ENCODE measurements around the gene MST1R. TPM values are rescaled to one million over a fixed set of nuclear protein-coding genes. Genes with fewer than 3 reads are reported as not detected.

MST1R gene
- total RNA-seq, 2 experiments from 2014 or later: 0.38 to 0.82 TPM

DNA sequence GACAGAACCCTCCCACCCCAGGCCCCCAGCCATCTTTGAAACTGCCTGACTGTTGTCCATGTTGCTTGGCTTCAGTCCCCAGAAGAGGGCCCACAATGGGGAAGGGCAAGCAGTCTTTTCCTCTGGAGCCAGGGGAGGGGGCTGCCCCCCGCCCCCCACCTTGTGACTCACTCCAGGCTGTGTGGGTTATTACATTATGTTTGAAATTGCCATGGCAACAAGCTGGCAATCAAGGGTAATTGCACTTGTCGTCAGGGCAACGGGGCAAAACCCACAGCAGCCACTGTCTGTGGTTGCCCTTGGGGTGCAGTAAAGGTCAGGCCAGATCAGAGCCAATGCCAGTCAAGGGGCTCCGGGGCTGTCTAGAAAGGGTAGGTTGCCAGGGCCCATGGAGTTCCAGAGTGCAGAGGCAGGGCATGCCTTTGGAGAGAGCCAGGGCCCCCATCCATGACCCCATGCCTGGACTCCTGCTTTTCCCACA is 30.8 kb downstream of the MST1R start:
- CTCF ChIA-PET (ENCODE audit: unreplicated experiment): no interaction called here

DNA sequence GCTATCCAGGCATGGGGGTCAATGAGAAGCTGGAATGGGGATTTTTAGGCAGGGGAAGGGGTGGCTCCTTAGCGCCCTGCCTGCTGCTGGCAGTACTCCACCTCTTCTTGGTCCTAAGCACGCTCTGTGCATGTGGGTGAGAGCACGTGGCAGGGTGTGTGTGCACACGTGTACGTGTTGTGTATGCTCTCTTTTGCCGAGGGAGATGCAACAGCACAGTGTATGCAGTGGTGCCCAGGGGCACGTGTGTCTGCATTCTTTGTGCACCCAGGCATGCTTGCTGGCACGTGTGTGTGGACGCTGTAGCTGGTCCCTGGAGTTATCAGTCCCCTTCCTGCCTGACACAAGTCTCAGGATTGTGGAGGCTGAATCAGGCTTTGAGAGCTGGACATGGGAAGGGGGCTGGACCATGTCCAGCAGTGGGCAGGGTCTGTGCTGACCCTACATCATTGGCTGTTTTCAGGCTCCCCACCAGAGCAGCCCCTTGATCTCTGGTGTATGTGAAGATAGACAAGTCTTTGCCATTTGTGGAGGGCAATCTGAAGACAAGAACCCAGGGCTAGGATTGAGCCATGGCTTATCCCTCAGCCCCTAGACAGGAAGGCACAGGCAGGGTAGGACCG is 32.0 kb downstream of the MST1R start:
- H3K4me2 ChIP-seq (ENCODE audit: low read length): no peak overlapping the region
- no peak overlapping the region for H3K27ac ChIP-seq (ENCODE audit: low read depth, low read length, poor library complexity, severe bottlenecking)
- intact Hi-C loops (cut with micrococcal nuclease; ENCODE audit: unreplicated experiment): no loop called here
- H4K20me1 ChIP-seq (ENCODE audit: insufficient read depth, low read length): no peaks in the 10 kb centered on the region
- TF ChIP-seq EZH2phosphoT487 (IDR thresholded peaks at IDR 0.05; ENCODE audit: borderline replicate concordance, low read depth, low read length): no peak
- TF ChIP-seq, protein P1, sequence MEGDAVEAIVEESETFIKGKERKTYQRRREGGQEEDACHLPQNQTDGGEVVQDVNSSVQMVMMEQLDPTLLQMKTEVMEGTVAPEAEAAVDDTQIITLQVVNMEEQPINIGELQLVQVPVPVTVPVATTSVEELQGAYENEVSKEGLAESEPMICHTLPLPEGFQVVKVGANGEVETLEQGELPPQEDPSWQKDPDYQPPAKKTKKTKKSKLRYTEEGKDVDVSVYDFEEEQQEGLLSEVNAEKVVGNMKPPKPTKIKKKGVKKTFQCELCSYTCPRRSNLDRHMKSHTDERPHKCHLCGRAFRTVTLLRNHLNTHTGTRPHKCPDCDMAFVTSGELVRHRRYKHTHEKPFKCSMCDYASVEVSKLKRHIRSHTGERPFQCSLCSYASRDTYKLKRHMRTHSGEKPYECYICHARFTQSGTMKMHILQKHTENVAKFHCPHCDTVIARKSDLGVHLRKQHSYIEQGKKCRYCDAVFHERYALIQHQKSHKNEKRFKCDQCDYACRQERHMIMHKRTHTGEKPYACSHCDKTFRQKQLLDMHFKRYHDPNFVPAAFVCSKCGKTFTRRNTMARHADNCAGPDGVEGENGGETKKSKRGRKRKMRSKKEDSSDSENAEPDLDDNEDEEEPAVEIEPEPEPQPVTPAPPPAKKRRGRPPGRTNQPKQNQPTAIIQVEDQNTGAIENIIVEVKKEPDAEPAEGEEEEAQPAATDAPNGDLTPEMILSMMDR (conservative IDR thresholded peaks at IDR 0.05; ENCODE audit: low read length): no peak
- H3K36me3 ChIP-seq (ENCODE audit: insufficient read depth, low read length): no peaks in the 10 kb centered on the region
- no peak overlapping the region for H2AFZ ChIP-seq (ENCODE audit: low read length)
- BruUV-seq (replicated peaks): no TSS peak
- ChIA-PET POLR2A (interaction anchor here (0.6 kb wide), 1 partner anchor 269 kb away, joined by 3 read pairs; no protein-coding TSS in a partner anchor), CTCF (ENCODE audit: unreplicated experiment) (no interaction called here)
- DNase-seq (ENCODE audit: low spot score): no peak
- H3K4me1 ChIP-seq (ENCODE audit: insufficient read depth, low read length, poor library complexity, severe bottlenecking): peaks cover 17% of the 10 kb centered on the region
- H3K79me2 ChIP-seq (ENCODE audit: insufficient read depth, low read depth, low read length): no peaks in the 10 kb centered on the region
- H3K9me2 ChIP-seq (ENCODE audit: insufficient read depth, low read length): no peaks in the 10 kb centered on the region
- H3K4me3 ChIP-seq (ENCODE audit: low read depth, low read length, poor library complexity, severe bottlenecking): no peak overlapping the region
- no peaks in the 10 kb centered on the region for H3K9me3 ChIP-seq (ENCODE audit: low read length)

More for the DNA sequence above, 30.8 kb downstream of the MST1R start:
- H3K79me2 ChIP-seq (ENCODE audit: insufficient read depth, low read depth, low read length): no peaks in the 10 kb centered on the region
- BruUV-seq (replicated peaks): no TSS peak
- H4K20me1 ChIP-seq (ENCODE audit: insufficient read depth, low read length): no peaks in the 10 kb centered on the region
- no peak overlapping the region for H2AFZ ChIP-seq (ENCODE audit: low read length)
- no peak overlapping the region for H3K4me3 ChIP-seq (ENCODE audit: low read depth, low read length, poor library complexity, severe bottlenecking)
- TF ChIP-seq, protein P1 (conservative IDR thresholded peaks at IDR 0.05; ENCODE audit: low read length): no peak
- TF ChIP-seq EZH2phosphoT487 (IDR thresholded peaks at IDR 0.05; ENCODE audit: borderline replicate concordance, low read depth, low read length): no peak
- H3K4me1 ChIP-seq (ENCODE audit: insufficient read depth, low read length, poor library complexity, severe bottlenecking): peaks cover 17% of the 10 kb centered on the region
- H3K27ac ChIP-seq (ENCODE audit: low read depth, low read length, poor library complexity, severe bottlenecking): no peak overlapping the region
- no peaks in the 10 kb centered on the region for H3K36me3 ChIP-seq (ENCODE audit: insufficient read depth, low read length)
- no peaks in the 10 kb centered on the region for H3K9me3 ChIP-seq (ENCODE audit: low read length)
- intact Hi-C loops (cut with micrococcal nuclease; ENCODE audit: unreplicated experiment): no loop called here
- POLR2A ChIA-PET: no interaction called here
- no peak overlapping the region for H3K4me2 ChIP-seq (ENCODE audit: low read length)
- no peak for DNase-seq (ENCODE audit: low spot score)
- no peaks in the 10 kb centered on the region for H3K9me2 ChIP-seq (ENCODE audit: insufficient read depth, low read length)

DNA sequence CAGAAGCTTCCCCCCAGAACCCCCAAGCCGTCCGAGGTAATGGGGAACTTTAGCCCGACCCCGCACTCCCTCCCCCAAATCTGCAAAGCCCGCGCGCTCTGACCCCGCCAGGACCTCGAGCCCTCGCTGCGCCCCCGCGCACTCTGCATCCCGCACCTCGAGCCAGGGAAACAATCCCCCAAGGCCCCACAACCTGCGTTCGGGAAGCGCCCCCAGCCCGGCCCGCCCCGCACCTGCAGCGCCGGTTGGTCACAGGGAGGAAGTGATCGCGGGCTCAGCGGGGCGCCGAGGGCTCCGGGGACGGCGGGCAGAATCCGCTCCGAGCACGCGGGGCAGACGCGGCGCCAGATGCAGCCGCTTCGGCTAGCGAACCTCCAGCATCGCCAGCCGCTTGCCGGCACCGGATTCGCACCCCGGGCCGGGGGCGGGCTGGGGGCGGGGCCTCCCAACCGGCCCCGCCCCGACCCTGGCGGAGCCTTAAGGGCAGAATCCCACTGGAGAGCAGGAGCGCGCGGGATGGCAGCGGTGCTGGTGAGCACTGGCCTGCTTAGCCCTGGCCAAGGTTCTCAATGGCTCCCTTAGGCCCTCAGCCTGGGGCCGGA is 34.0 kb downstream of the MST1R start, which contains the start of gene CAMKV:
Gene CAMKV (minus strand): TSS at position 382 of the 602 bp plus-strand sequence. CDS start 7,518 bp downstream, outside the sequence.
- no TSS peak for BruUV-seq (replicated peaks)

More for the DNA sequence above, 34.0 kb downstream of the MST1R start, which contains the start of gene CAMKV:
- ChIA-PET POLR2A (interaction anchor here (1.2 kb wide), 1 partner anchor 12 kb away, joined by 3 read pairs; no protein-coding TSS in a partner anchor), CTCF (ENCODE audit: unreplicated experiment) (no interaction called here)
- Histone ChIP-seq H3K4me1 (ENCODE audit: insufficient read depth, low read length, poor library complexity, severe bottlenecking) (peaks cover 17% of the 10 kb centered on the region), H3K9me3 (ENCODE audit: low read length) (no peaks in the 10 kb centered on the region), H4K20me1 (ENCODE audit: insufficient read depth, low read length) (no peaks in the 10 kb centered on the region), H2AFZ (ENCODE audit: low read length) (no peak within 1 kb of the TSS), H3K4me2 (ENCODE audit: low read length) (peak within 1 kb of the TSS; percentile 79), H3K79me2 (ENCODE audit: insufficient read depth, low read depth, low read length) (no peaks in the 10 kb centered on the region), H3K27ac (ENCODE audit: low read depth, low read length, poor library complexity, severe bottlenecking) (no peak within 1 kb of the TSS), H3K9me2 (ENCODE audit: insufficient read depth, low read length) (no peaks in the 10 kb centered on the region), H3K36me3 (ENCODE audit: insufficient read depth, low read length) (no peaks in the 10 kb centered on the region), H3K4me3 (ENCODE audit: low read depth, low read length, poor library complexity, severe bottlenecking) (peak within 1 kb of the TSS; percentile 59)
- DNase-seq (ENCODE audit: low spot score): peak; percentile 35
- intact Hi-C loops (cut with micrococcal nuclease; ENCODE audit: unreplicated experiment): no loop called here
- TF ChIP-seq EZH2phosphoT487 (IDR thresholded peaks at IDR 0.05; ENCODE audit: borderline replicate concordance, low read depth, low read length): no peak
